ENCODE results near the gene MAN1A2. TPM values are rescaled to one million over a fixed set of nuclear protein-coding genes. Genes with fewer than 3 reads are reported as not detected.

Gene MAN1A2
- polyA plus RNA-seq, 1 donor from 2014 or later: 15.4 TPM

DNA sequence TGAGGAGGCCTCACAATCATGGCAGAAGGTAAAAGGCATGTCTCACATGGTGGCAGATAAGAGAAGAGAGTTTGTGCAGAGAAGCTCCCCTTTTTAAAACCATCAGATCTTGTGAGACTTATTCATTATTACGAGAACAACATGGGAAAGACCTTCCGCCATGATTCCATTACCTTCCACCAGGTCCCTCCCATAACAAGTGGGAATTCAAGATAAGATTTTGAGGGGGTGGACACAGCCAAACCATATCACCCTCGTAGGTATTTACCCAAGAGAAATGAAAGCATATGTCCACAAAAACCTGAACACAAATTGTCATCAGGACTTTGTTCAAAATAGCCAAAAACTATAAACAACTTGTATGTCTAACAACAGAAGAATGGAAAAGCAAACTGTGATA lies 192.7 kb downstream of the MAN1A2 start:
- peaks cover 8% of the 10 kb centered on the region for H3K36me3 Mint-ChIP-seq
- H3K27ac Mint-ChIP-seq: no peak overlapping the region
- peaks cover 0 to 8% (median 2%) of the 10 kb centered on the region in 3 donors for H3K9me3 Mint-ChIP-seq
- H3K4me1 Mint-ChIP-seq: peaks cover 3 to 24% (median 7%) of the 10 kb centered on the region in 3 donors
- peaks cover 2% of the 10 kb centered on the region for H3K27me3 Mint-ChIP-seq
- H3K4me3 Mint-ChIP-seq: no peak overlapping the region

GRCh38 chr1:117561071-117561470 lies 193.8 kb downstream of the MAN1A2 start:
- H3K4me3 Mint-ChIP-seq: no peak overlapping the region
- peaks cover 3 to 19% (median 7%) of the 10 kb centered on the region in 3 donors for H3K4me1 Mint-ChIP-seq
- no peak overlapping the region for H3K27ac Mint-ChIP-seq
- peaks cover 0 to 8% (median 2%) of the 10 kb centered on the region in 3 donors for H3K9me3 Mint-ChIP-seq
- H3K27me3 Mint-ChIP-seq: no peaks in the 10 kb centered on the region
- H3K36me3 Mint-ChIP-seq: peaks cover 8% of the 10 kb centered on the region

- Mint-ChIP-seq H3K4me1 (peaks cover 3 to 14% (median 5%) of the 10 kb centered on the region in 3 donors), H3K9me3 (peaks cover 0 to 8% (median 2%) of the 10 kb centered on the region in 3 donors), H3K27ac (no peak overlapping the region), H3K4me3 (no peak overlapping the region), H3K36me3 (peaks cover 8% of the 10 kb centered on the region), H3K27me3 (no peaks in the 10 kb centered on the region)
These were observed 194.3 kb downstream of the MAN1A2 start for GRCh38 chr1:117561551-117561950.

DNA sequence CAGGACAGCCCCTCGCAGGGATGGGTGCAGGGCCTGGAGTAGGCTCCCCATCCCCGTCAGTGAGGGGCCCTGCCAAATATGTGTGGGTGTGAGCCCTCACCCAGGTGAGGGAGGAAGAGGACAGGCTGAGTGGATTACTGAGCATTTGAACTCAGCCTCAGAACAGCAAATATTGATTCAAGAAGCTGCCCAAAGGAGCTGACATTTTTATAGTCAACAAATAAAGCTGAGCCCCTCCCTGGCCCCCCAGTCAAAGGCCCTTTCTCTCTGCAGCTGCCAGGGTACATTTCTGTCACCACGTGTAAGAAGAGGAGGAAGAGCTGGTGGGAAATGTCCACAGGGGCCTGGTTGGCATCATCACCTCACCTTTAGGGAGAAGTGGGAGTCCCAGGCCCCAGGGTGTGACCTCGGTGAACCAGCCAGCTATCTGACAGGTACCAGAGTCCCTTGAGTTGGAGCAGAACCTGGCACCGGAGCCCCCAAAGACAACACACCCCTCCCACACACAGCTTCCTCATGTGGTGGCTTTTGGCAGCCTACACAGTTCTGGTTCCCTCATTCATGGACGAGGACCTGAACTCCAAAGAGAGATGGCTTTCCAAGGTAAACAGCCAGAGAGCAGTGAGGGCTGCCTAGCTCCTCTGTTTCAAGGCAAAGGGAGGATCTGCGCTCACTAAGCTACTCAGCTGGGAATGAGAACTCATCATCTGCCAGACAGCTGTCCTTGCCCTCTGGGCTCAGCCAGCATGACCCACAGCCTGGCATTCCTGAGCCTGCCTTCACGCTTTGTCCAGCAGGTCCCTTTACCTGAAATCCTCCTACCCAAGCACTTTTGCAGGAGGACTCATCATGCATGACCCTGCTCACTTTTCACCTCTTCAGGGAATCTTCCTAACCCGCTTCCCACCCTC lies 195.6 kb downstream of the MAN1A2 start:
- H3K4me1 Mint-ChIP-seq: peaks cover 3 to 10% (median 3%) of the 10 kb centered on the region in 3 donors
- H3K27me3 Mint-ChIP-seq: no peaks in the 10 kb centered on the region
- no peak overlapping the region for H3K4me3 Mint-ChIP-seq
- no peak overlapping the region for H3K27ac Mint-ChIP-seq
- H3K36me3 Mint-ChIP-seq: peaks cover 7% of the 10 kb centered on the region
- H3K9me3 Mint-ChIP-seq: peaks cover 0 to 8% (median 2%) of the 10 kb centered on the region in 3 donors

- peak overlapping the region in 2 of 3 donors; percentile 47 to 59 for H3K27ac Mint-ChIP-seq
- peaks cover 0 to 8% (median 2%) of the 10 kb centered on the region in 3 donors for H3K9me3 Mint-ChIP-seq
- peaks cover 3 to 10% (median 3%) of the 10 kb centered on the region in 3 donors for H3K4me1 Mint-ChIP-seq
- H3K27me3 Mint-ChIP-seq: no peaks in the 10 kb centered on the region
- H3K4me3 Mint-ChIP-seq: no peak overlapping the region
- H3K36me3 Mint-ChIP-seq: peaks cover 6% of the 10 kb centered on the region
These were observed 196.2 kb downstream of the MAN1A2 start for GRCh38 chr1:117563492-117563875.

DNA sequence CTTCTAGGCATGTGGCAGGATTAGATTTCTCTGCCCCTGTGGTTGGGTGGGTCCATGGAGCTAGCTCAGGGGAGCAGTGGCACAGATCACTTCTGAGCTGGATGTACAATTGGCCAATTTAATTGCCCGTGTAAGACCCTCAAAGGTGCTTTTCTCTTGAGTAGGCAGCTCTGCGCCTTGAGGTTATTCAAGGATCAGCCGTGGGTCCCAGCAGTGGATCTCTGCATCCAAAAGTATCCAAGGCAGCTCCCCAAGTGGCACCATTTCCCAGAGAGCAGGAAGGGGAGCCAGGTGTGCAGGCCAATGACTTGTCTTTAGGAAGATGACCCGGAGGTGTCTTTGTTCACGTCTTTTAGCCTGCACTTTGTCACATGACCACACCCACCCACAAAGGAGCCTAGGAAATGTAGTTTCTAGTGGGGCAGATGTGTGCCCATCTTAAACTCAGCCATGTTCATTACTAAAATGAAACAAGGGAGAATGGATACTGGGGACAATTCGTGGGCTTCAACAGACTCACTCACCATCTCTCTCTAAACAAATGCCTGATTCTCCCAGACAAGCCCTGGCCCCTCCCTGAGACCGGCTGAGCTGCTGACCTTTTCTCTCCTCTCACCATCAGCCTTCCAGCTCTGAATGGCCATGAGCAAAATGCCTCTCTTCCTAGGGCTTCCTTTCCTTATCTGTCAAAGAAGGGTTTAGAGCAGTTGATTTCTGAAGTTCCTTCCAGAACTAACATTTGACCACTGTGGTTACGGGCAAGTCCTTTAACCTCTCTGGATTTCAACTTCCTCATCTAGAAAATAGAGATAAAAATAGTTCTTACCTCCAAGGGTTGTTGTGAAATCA lies 197.2 kb downstream of the MAN1A2 start:
- Mint-ChIP-seq H3K4me1 (peaks cover 3 to 10% (median 3%) of the 10 kb centered on the region in 3 donors), H3K27ac (peak overlapping the region in 1 of 3 donors; percentile 23), H3K4me3 (peak overlapping the region in 1 of 4 donors; percentile 17), H3K36me3 (peaks cover 4% of the 10 kb centered on the region), H3K27me3 (no peaks in the 10 kb centered on the region), H3K9me3 (peaks cover 0 to 4% (median 0%) of the 10 kb centered on the region in 3 donors)

- Mint-ChIP-seq H3K27ac (peak overlapping the region in 1 of 3 donors; percentile 23), H3K4me1 (peaks cover 3 to 9% (median 3%) of the 10 kb centered on the region in 3 donors), H3K36me3 (peaks cover 4% of the 10 kb centered on the region), H3K27me3 (no peaks in the 10 kb centered on the region), H3K4me3 (no peak overlapping the region), H3K9me3 (no peaks in the 10 kb centered on the region)
These were observed 197.9 kb downstream of the MAN1A2 start for GRCh38 chr1:117565076-117565556.

DNA sequence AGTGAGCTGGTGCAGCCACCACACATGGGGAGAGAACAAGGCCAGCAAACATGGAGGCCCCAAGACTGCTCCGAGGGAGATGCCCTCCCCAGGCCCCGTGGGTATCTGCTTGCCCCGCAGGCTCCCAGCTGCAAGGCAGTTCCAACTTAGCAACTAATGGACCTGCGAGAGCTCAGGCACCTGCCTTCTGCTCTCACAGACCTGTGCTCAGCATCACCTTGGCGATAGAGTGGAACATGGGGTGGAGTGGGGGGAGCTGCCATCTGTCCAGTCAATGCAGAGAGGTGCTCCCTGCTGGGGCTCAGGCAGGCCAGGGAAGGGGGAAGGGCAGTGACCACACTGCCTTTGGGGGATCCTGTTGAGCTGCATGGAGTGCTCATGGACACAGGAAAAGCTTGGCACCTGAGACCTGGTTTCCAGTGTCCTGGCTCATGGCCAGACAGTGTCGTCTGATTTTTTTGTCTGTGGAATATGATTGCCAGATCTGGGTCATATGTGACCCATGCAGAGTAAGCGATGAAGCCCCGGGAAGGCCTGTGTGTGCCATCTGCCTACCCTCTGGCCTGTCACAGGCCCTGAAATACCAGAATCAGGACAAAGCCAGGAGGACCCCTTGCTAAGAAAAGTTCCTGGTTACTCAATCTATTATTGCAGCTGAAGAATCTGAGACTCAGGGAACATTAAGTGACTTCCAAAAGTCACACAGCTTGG lies 198.7 kb downstream of the MAN1A2 start:
- no peaks in the 10 kb centered on the region for H3K27me3 Mint-ChIP-seq
- no peak overlapping the region for H3K27ac Mint-ChIP-seq
- H3K4me1 Mint-ChIP-seq: peaks cover 3 to 6% (median 4%) of the 10 kb centered on the region in 3 donors
- no peaks in the 10 kb centered on the region for H3K36me3 Mint-ChIP-seq
- no peak overlapping the region for H3K4me3 Mint-ChIP-seq
- H3K9me3 Mint-ChIP-seq: no peaks in the 10 kb centered on the region

GRCh38 chr1:117566556-117566955 lies 199.3 kb downstream of the MAN1A2 start:
- Mint-ChIP-seq H3K9me3 (no peaks in the 10 kb centered on the region), H3K27ac (no peak overlapping the region), H3K4me3 (no peak overlapping the region), H3K36me3 (no peaks in the 10 kb centered on the region), H3K27me3 (no peaks in the 10 kb centered on the region), H3K4me1 (peaks cover 6 to 11% (median 7%) of the 10 kb centered on the region in 3 donors)

DNA sequence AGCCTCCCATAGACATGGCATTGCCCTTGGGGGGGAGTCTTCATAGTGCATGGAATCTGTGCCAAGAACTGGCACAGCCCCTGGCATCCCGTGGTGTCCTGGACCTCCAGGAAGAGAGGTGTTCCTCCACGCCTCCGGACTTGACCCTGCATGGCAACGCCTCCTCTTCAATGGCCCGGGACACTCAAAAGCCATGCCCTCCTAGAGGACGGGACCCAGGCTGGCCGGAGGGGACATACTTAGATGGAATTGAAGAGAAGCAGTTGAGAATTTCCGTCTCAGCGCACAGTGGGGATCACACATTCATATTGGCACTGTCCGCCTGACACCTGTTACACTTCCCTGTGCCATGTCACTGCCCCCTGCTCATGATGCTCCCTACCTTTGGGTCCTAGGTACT lies 200.2 kb downstream of the MAN1A2 start:
- H3K27me3 Mint-ChIP-seq: no peaks in the 10 kb centered on the region
- H3K4me3 Mint-ChIP-seq: no peak overlapping the region
- no peaks in the 10 kb centered on the region for H3K36me3 Mint-ChIP-seq
- H3K4me1 Mint-ChIP-seq: peaks cover 9 to 17% (median 13%) of the 10 kb centered on the region in 3 donors
- H3K27ac Mint-ChIP-seq: no peak overlapping the region
- no peaks in the 10 kb centered on the region for H3K9me3 Mint-ChIP-seq

DNA sequence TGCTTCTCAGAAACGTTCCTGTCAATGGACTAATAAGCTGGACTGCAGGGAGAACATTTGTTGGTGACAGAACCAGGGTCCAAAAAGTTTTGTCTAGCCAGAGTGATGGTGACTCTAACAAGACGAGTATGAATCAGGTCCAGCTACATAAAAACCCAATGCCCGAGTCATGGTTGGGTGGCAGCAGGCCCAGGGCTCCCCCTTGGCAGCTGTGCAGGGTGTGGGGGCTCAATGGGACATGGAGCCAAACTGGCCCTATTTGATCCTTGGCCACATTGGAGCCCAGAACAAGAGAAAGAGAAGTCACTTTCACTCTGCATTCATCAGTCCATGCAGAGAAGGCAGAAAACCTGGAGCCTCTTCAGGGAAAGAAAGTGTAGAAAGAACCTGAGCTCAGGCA lies 200.7 kb downstream of the MAN1A2 start:
- peaks cover 2% of the 10 kb centered on the region for H3K27me3 Mint-ChIP-seq
- no peaks in the 10 kb centered on the region for H3K9me3 Mint-ChIP-seq
- H3K27ac Mint-ChIP-seq: no peak overlapping the region
- H3K4me3 Mint-ChIP-seq: no peak overlapping the region
- peaks cover 14 to 23% (median 18%) of the 10 kb centered on the region in 3 donors for H3K4me1 Mint-ChIP-seq
- no peaks in the 10 kb centered on the region for H3K36me3 Mint-ChIP-seq

DNA sequence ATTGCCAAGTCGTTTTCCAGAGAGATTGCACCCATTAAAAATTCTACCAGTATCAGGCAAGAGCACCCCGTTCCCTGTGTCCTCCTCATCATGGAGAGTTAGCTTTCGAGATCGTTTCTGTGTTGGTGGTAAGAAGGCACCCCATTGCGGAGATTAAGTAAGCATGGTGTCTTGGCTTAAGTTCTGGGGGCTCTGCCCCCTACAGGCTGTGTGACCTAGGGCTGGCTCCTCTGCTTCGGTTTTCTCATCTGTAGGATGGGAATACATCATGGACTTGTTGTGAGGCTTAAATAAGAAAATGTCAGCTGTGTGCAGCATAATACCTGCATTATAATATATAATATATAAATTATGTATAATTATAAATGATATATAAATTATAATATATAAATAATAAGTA lies 201.8 kb downstream of the MAN1A2 start:
- peaks cover 14 to 25% (median 18%) of the 10 kb centered on the region in 3 donors for H3K4me1 Mint-ChIP-seq

GRCh38 chr1:117569856-117570255 lies 202.6 kb downstream of the MAN1A2 start:
- Mint-ChIP-seq H3K36me3 (no peaks in the 10 kb centered on the region), H3K4me3 (no peak overlapping the region), H3K4me1 (peaks cover 11 to 23% (median 15%) of the 10 kb centered on the region in 3 donors), H3K9me3 (no peaks in the 10 kb centered on the region), H3K27me3 (peaks cover 2% of the 10 kb centered on the region), H3K27ac (no peak overlapping the region)

More for the DNA sequence above, 201.8 kb downstream of the MAN1A2 start:
- H3K27ac Mint-ChIP-seq: peak overlapping the region in 1 of 3 donors; percentile 59
- no peak overlapping the region for H3K4me3 Mint-ChIP-seq
- no peaks in the 10 kb centered on the region for H3K9me3 Mint-ChIP-seq
- no peaks in the 10 kb centered on the region for H3K36me3 Mint-ChIP-seq
- peaks cover 2% of the 10 kb centered on the region for H3K27me3 Mint-ChIP-seq

DNA sequence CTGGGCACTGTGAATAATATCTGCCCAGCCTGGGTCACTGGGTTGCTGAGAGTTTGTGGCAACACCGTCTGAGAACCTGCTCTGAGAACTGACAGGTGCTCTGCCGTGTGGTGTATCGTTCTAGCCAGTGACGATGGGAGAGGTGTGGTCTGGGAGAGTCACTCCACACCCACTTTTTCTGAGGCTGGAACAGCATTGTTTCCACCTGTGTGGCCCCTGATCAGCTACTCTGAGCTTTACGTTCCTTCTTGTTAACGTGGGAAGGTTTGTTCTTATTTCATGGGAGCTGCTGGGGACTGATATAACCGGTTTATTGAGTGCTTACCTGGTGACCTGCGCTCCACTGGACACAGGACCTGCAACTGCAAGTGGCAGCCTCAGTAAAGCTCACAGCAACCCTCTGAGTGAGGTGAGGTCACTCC lies 203.8 kb downstream of the MAN1A2 start:
- H3K4me3 Mint-ChIP-seq: peak overlapping the region in 1 of 4 donors; percentile 85
- H3K4me1 Mint-ChIP-seq: peaks cover 10 to 23% (median 15%) of the 10 kb centered on the region in 3 donors
- no peaks in the 10 kb centered on the region for H3K36me3 Mint-ChIP-seq
- peaks cover 2% of the 10 kb centered on the region for H3K27me3 Mint-ChIP-seq
- H3K27ac Mint-ChIP-seq: no peak overlapping the region
- H3K9me3 Mint-ChIP-seq: no peaks in the 10 kb centered on the region
